HG02840 (cell line): Measurements from ENCODE around the gene GLTPD2.

Experiments
- ATAC-seq: cut with Tn5 transposase; IDR thresholded peaks from one replicate; pipeline ENCODE4 v1.9.1; 2021; ENCODE audit warnings: mild to moderate bottlenecking, moderate library complexity, moderate number of reproducible peaks; ENCODE audit not compliant: unreplicated experiment, low FRiP score

GLTPD2 gene

DNA sequence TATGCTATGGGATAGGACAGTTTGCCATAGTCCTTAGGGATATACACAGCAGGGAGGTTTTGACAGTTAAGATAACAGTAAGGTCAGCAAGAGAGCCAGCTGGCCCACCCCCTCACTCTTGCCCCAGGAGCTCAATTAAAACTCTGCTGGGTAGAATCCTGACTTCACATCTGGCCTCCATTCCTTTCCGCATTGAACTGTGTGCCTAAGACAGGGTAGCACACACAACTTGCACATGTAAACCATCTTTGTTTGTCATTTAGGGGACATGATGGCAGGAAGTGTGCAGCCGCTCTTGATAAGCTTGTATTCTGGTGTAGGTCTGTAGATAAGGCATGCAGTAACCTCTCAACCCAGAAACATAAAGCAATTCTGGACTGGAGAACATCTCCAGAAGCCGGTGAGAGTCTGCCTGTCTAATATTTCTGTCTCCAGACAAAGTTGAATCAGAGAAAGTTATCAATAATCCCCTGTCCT, 49.6 kb downstream of the GLTPD2 start:
- no peak for ATAC-seq

- ATAC-seq, result no peak
Observed at GRCh38 chr17:4839221-4839620, 50.5 kb downstream of the GLTPD2 start.
